GM12891 (cell line): Measurements from ENCODE around the gene NDUFAF7.

Experiments
- POLR2A ChIP-seq: IDR thresholded peaks from 2 replicates; pipeline ENCODE4 v1.6.1; 2011; ENCODE audit warnings: low read depth, low read length, control low read depth
- POLR2AphosphoS5 ChIP-seq: IDR thresholded peaks from 2 replicates; pipeline ENCODE4 v1.6.1; 2011; ENCODE audit warnings: low read depth, low read length, control low read depth
- TAF1 ChIP-seq: IDR thresholded peaks from 2 replicates; pipeline ENCODE4 v1.6.1; 2011; ENCODE audit warnings: low read depth, low read length, control low read depth

DNA sequence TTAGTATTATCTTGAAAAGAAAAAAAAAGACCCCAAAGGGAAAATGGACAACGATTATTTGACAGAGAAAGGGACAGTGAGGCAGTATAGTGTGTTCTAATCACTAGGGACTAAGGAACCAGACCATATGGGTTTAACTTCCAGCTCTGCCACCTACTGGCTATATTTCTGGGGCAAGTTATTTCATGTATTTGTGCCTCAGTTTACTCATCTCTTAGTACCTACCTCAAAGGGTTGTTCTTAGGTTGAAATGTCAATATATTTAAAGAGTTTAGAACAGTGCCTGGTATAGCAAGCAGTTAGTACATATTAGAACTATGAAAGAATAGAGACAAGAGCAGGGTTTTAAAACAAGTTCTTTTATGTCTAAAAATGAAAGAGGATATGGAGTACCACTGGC is 50.5 kb downstream of the NDUFAF7 start:
- TF ChIP-seq POLR2AphosphoS5 (no peak), POLR2A (no peak), TAF1 (no peak)
